Measurements from ENCODE around the gene DCUN1D2. TPM values are rescaled to one million over a fixed set of nuclear protein-coding genes. Genes with fewer than 3 reads are reported as not detected.

The DCUN1D2 gene
- total RNA-seq, 4 donors from 2014 or later = 18.7 to 28.4 (median 20.2) TPM

DNA sequence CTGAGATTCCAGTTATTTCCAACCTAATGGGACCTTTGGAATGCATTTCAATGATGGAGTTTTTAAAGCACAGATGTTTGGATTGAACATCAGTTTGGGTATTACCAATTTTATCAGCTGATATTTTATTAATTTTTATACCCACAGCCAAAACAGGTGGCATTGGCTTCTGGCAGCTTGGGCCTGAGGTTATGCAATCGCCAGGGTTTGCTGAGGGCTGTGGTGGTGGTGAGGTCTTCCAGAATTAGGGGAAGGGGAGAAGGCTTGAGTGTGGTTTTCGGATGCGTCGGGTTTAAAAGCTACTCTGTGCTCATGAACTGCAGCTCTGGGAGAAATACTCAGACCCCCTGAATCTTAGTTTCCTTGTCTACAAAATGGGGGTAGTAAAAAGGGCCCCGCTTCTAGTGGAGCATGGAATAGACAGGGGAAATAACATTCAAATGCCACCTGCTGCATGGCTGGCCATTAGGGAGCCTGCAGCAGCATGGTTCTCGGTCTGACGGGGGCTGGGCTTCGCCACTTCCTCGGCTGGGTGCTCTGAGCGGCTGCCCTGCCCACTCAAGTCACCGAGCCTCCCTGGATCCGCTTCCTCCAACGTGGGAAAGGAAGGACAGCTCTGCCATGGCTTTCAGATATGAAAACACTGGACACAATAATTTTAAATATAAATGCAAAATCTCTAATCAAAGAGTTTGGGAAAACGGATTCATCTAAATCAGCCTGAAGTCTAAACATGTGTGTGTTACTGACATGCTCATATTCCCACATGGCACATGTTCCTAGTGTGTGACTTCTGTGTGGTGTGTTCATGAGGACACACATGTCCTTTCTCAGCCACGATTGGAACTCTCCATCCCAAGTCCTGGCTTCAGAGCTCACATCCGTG, 72.4 kb downstream of the DCUN1D2 start:
- intact Hi-C loops (cut with DNase I; ENCODE audit: low total_unique reads) (no loop called here), in situ Hi-C loops (cut with MboI; ENCODE audit: low pct_ligation_motif_present in 1 of 4, low pct_unique_long_range_greater_than_20kb in 1 of 4, low sequenced_read_pairs in 3 of 4) (no loop called here)
- Histone ChIP-seq H3K27ac (no peak overlapping the region), H3K4me3 (no peak overlapping the region), H3K9me3 (no peaks in the 10 kb centered on the region), H3K4me1 (peaks cover 0 to 29% (median 6%) of the 10 kb centered on the region in 4 donors), H3K27me3 (peaks cover 21% of the 10 kb centered on the region), H3K36me3 (no peaks in the 10 kb centered on the region)
- WGBS, 2 donors (ENCODE audit: low coverage in 1 of 2) = 73 to 76% methylated on average over 2 to 16 of the region's 16 CpGs
- no peak for DNase-seq
- TF ChIP-seq POLR2A (IDR thresholded peaks at IDR 0.05) (no peak), POLR2AphosphoS5 (IDR thresholded peaks at IDR 0.05) (no peak), EP300 (IDR thresholded peaks at IDR 0.05; ENCODE audit: low read depth) (no peak)
- TF ChIP-seq, protein P1, sequence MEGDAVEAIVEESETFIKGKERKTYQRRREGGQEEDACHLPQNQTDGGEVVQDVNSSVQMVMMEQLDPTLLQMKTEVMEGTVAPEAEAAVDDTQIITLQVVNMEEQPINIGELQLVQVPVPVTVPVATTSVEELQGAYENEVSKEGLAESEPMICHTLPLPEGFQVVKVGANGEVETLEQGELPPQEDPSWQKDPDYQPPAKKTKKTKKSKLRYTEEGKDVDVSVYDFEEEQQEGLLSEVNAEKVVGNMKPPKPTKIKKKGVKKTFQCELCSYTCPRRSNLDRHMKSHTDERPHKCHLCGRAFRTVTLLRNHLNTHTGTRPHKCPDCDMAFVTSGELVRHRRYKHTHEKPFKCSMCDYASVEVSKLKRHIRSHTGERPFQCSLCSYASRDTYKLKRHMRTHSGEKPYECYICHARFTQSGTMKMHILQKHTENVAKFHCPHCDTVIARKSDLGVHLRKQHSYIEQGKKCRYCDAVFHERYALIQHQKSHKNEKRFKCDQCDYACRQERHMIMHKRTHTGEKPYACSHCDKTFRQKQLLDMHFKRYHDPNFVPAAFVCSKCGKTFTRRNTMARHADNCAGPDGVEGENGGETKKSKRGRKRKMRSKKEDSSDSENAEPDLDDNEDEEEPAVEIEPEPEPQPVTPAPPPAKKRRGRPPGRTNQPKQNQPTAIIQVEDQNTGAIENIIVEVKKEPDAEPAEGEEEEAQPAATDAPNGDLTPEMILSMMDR (IDR thresholded peaks at IDR 0.05) = no peak

- Histone ChIP-seq H3K27me3 (peaks cover 21% of the 10 kb centered on the region), H3K4me1 (peaks cover 0 to 23% (median 6%) of the 10 kb centered on the region in 4 donors), H3K27ac (no peak overlapping the region), H3K4me3 (no peak overlapping the region), H3K36me3 (no peaks in the 10 kb centered on the region), H3K9me3 (no peaks in the 10 kb centered on the region)
- TF ChIP-seq POLR2A (IDR thresholded peaks at IDR 0.05) = no peak
- TF ChIP-seq, protein P1 (IDR thresholded peaks at IDR 0.05) = no peak
- no peak for TF ChIP-seq EP300 (IDR thresholded peaks at IDR 0.05; ENCODE audit: low read depth)
- no peak for TF ChIP-seq POLR2AphosphoS5 (IDR thresholded peaks at IDR 0.05)
- intact Hi-C loops (cut with DNase I; ENCODE audit: low total_unique reads) = no loop called here
- in situ Hi-C loops (cut with MboI; ENCODE audit: low pct_ligation_motif_present in 1 of 4, low pct_unique_long_range_greater_than_20kb in 1 of 4, low sequenced_read_pairs in 3 of 4) = no loop called here
- no peak for DNase-seq
- WGBS, 2 donors (ENCODE audit: low coverage in 1 of 2) = 60 to 63% methylated on average over 2 to 28 of the region's 28 CpGs
Observed at GRCh38 chr13:113417008-113417751, 73.3 kb downstream of the DCUN1D2 start.

GRCh38 chr13:113415825-113416224, 74.7 kb downstream of the DCUN1D2 start:
- intact Hi-C loops (cut with DNase I; ENCODE audit: low total_unique reads) (no loop called here), in situ Hi-C loops (cut with MboI; ENCODE audit: low pct_ligation_motif_present in 1 of 4, low pct_unique_long_range_greater_than_20kb in 1 of 4, low sequenced_read_pairs in 3 of 4) (no loop called here)
- peaks cover 0 to 18% (median 4%) of the 10 kb centered on the region in 4 donors for H3K4me1 ChIP-seq
- H3K9me3 ChIP-seq = no peaks in the 10 kb centered on the region
- WGBS, 2 donors (ENCODE audit: low coverage in 1 of 2) = 91% methylated on average over 8 of the region's 8 CpGs; no CpG with 5 or more reads in 1 of the 2 donors
- TF ChIP-seq POLR2A (IDR thresholded peaks at IDR 0.05) (no peak), EP300 (IDR thresholded peaks at IDR 0.05; ENCODE audit: low read depth) (no peak), POLR2AphosphoS5 (IDR thresholded peaks at IDR 0.05) (no peak)
- TF ChIP-seq, protein P1 (IDR thresholded peaks at IDR 0.05) = no peak
- no peak overlapping the region for H3K27ac ChIP-seq
- H3K4me3 ChIP-seq = no peak overlapping the region
- no peaks in the 10 kb centered on the region for H3K36me3 ChIP-seq
- H3K27me3 ChIP-seq = peaks cover 21% of the 10 kb centered on the region
- DNase-seq = no peak

DNA sequence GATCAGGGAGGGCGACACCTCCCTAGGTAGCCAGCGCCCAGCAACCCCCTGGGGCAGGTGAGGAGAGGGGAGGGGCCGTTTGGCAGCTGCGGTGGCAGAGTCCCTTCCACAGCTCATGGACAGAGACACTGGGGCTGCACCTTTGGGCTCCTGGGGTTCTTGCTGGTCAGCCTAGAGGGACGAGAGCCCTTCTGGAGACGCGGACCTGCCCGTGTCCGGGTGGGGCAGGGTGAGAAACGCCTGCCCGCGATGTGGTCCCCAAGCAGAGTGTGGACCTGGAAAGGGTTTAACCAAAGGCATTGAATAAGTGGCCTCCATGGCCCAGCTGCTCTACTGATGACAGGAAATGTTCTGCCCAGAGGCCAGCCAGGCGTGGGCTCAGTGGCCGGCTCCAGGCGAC, 75.5 kb downstream of the DCUN1D2 start:
- H3K36me3 ChIP-seq = no peaks in the 10 kb centered on the region
- no peaks in the 10 kb centered on the region for H3K9me3 ChIP-seq
- no peak overlapping the region for H3K4me3 ChIP-seq
- TF ChIP-seq POLR2A (IDR thresholded peaks at IDR 0.05) = no peak
- TF ChIP-seq, protein P1 (IDR thresholded peaks at IDR 0.05) = no peak
- no peak for TF ChIP-seq EP300 (IDR thresholded peaks at IDR 0.05; ENCODE audit: low read depth)
- no peak for TF ChIP-seq POLR2AphosphoS5 (IDR thresholded peaks at IDR 0.05)
- in situ Hi-C loops (cut with MboI; ENCODE audit: low pct_ligation_motif_present in 1 of 4, low pct_unique_long_range_greater_than_20kb in 1 of 4, low sequenced_read_pairs in 3 of 4) (no loop called here), intact Hi-C loops (cut with DNase I; ENCODE audit: low total_unique reads) (no loop called here)
- peaks cover 21% of the 10 kb centered on the region for H3K27me3 ChIP-seq
- 92% methylated on average over 15 of the region's 15 CpGs; no CpG with 5 or more reads in 1 of the 2 donors for WGBS, 2 donors (ENCODE audit: low coverage in 1 of 2)
- H3K4me1 ChIP-seq = peaks cover 0 to 20% (median 4%) of the 10 kb centered on the region in 4 donors
- DNase-seq = no peak
- H3K27ac ChIP-seq = no peak overlapping the region

Measured in transverse colon (tissue), 4 donors.